Measurements from ENCODE around the gene DRAM1.
"Not testable (repeated sequence)": the region's sequence is repeated elsewhere in the genome, so short reads cannot be mapped to it uniquely, and the experiment has no call there.

GRCh38 chr12:101918805-101919204 is 41.4 kb downstream of the DRAM1 start:
- not testable (repeated sequence) for TF ChIP-seq CTCF, POLR2A (IDR thresholded peaks at IDR 0.05)
